NCI-H128 (cell line): ENCODE data around the gene QDPR.
"Not testable (repeated sequence)": the region's sequence is repeated elsewhere in the genome, so short reads cannot be mapped to it uniquely, and the experiment has no call there.

Experiments used
- DNase-seq: peaks from one replicate; lab custom pipeline; 2025; ENCODE audit not compliant: unreplicated experiment; lab: John Stamatoyannopoulos, UW

QDPR gene

GRCh38 chr4:17511950-17512795 lies at the start of gene QDPR:
Gene QDPR, minus strand, starts transcription at chr4:17512090. Its CDS starts 36 bp downstream, at chr4:17512054.
- no peak for DNase-seq

DNA sequence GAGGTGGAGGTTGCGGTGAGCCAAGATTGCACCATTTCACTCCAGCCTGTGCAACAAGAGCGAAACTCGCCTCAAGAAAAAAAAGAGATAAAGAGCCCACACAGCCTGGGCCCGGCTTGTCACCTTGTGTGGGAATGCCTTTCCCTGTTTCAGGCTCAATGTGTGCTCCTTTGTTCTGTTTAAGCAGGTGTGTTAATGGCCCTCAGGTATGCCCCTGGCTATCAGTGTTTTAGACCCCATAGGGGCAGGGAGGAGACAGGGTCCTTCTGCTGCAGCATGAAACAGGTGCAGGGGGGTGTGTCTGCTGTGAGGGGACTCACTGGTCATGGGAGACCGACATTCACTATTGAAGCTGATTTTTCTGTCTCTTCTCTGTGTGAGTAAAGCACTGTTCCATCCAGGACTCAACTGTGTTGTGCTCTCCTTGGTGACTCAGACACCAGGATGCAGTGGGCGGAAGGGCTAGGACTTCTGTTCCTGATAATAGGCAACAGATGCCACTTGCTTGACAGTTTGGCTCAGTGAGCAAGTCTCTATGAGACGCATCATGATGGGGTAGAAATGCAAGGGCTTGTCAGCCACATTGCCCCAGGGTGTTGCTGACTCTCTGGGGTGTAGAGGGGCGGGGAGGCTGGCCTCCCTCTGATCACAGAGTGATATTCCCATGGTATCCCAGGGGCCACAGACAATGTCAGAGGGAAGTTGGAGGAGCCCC lies 49.5 kb upstream of the QDPR start:
- no peak for DNase-seq

- DNase-seq: no peak
Observed at GRCh38 chr4:17560065-17560673, 48.3 kb upstream of the QDPR start.

DNA sequence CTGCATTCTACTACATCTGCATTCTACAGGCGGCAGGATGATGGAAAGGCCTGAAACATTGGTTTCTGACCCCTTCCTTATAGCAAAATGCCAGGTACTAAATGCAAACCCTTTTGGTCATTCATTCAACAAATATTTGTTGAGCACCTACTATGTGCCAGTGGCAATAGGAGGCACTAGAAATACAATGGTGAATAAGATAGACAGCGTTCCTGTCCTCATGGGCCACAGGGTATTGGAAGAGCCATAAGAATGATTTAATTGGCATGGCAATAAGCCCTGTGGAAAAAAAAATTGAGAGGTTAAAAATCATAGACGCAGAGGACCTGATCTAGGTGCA lies 47.8 kb upstream of the QDPR start:
- no peak for DNase-seq

DNA sequence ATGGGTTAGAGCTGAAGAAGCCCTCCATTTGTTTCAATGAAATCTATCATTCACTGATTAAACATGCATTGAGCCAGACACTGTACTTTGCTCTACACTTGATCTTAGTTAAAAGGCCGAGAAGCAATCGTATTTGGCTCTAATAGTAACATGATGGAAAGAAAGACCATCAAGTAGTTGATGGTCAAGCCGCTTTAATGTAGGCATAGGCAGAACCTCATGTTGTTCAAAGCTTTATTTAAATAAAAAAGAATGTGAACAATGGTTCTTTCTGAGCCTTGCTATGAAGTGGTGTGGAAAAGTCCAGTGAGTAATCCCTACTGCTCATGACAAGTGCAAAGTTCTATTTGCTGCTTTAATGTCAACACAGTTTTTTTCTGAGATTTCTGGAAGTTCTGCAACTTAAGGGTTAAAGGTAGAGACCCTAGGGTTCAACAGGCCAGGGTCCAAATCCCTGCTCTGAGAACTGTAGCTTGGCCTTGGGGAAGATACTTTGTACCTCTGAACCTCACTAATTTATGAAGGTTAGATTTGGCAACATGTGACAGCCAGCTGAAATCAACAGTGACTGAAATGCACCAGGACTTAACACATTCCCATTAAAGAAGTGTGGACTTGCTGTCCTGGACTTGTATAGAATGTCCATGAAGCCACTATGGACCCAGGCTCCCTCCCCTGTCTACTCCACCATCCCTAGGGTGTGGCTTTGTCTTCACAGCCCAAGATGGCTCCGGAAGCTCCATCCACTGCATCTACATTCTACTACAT lies 47.2 kb upstream of the QDPR start:
- no peak for DNase-seq

- DNase-seq: no peak
Observed at GRCh38 chr4:17557880-17558279, 46.0 kb upstream of the QDPR start.

GRCh38 chr4:17556498-17556897 lies 44.6 kb upstream of the QDPR start:
- no peak for DNase-seq

GRCh38 chr4:17554568-17554967 lies 42.7 kb upstream of the QDPR start:
- DNase-seq: no peak

DNA sequence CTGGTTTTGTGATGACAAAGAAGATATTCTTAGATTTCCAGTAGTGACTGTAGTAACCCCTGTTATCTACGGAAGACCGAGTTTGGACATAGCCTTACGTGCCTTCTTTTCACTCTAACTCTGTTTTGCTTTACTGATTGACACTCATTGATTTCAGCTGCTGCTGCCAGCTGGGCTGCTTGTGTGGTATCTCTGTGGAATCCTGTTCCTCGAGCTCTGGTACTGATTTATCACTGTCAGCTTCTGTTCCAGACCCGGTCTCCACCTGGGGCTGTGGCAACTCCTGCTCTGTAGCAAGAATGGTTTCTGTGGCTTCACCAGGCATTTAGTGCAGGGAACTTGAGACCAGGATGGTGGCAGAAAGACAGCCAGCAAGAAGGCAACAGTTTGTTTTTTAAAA lies 40.5 kb upstream of the QDPR start:
- DNase-seq: no peak

DNA sequence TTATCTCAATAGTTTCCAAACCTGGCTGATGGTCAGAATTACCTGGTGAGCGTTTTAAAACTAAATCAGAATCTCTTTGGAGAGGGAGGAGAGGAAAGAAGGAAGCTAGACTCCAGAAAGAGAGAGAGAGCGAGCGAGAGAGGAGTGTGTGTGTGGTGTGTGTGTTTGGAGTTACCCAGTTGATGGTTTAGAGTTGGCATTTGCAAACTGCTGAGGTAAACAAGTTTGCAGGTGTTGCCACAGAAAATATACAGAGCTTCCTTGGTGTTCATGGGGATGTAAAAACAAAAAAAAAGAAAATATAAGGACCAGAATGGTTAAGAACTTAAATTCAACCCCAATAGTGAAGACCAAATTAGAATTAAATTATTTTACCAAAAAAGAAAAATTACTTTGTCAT lies 38.7 kb upstream of the QDPR start:
- no peak for DNase-seq

- DNase-seq: no peak
Observed at GRCh38 chr4:17546678-17547077, 34.8 kb upstream of the QDPR start.

DNA sequence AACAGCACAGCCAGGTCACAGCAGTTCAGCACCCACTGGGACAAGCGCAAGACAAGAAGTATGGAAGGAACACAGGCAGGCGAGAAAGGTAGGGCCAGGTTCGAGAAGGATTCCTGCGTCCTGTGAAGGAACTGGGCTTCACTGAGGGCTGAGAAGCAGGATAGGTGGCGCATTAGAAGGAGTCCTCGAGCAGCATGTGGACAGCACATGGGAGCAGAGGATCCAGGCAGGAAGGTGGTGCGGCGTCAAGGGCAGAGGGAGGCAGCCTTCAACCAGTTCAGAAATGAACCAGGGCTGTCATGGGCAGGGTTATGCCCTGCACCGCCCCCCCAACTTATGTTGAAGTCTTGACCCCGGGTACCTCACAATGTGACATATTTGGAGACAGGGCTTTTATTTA lies 34.3 kb upstream of the QDPR start:
- no peak for DNase-seq

GRCh38 chr4:17545374-17546140 lies 33.7 kb upstream of the QDPR start:
- DNase-seq: no peak

DNA sequence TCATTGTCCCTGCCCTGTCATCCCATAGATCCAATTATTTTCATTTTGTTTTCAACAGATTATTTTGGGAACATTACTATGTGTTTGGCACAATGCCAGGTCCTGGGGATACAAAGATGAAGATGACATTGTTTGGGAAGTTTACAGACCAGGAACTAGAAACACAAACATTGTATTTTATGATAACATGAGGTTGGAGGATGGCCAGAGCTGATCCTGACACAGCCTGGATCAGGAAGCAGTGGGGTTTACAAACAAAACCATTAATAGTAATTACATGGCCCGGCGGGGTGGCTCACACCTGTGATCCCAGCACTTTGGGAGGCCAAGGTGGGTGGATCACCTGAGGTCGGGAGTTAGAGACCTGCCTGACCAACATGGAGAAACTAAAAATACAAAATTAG lies 32.9 kb upstream of the QDPR start:
- DNase-seq: no peak

GRCh38 chr4:17544205-17544604 lies 32.3 kb upstream of the QDPR start:
- no peak for DNase-seq

DNA sequence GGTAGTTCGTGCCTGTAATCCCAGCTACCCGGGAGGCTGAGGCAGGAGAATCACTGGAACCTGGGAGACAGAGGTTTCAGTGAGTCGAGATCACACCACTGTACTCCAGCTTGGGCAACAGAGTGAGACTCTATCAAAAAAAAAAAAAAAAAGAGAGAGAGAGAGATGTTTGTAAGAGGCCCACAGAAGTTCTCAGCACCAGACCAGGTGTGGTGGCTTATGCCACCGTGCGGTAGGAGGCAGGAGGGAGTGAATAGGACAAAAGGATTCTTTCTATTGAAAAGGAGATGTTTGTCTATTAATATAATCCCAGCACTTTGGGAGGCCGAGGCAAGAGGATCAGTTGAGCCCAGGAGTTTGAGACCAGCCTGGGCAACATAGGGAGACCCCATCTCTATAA lies 25.2 kb upstream of the QDPR start:
- DNase-seq: not testable (repeated sequence)

DNA sequence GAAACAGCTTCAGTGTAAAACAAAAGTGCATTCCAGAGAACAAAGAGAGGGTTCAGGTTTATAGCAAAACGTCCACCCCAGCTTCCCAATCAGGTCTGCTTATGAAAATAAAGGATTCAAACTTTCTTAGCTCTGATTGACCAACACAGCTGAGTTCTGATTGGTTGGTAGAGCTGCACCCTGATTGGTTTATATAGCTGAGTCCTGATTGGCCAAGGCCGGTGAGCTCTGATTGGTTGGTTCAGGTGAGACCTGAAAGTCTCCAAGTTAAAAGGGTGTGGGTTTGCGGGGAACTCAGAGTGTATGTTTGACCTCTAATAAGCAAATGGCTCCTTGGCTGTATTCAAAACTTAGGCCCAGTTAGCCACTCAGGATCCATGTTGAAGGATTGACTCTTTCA lies 24.0 kb upstream of the QDPR start:
- DNase-seq: no peak

- no peak for DNase-seq
Observed at GRCh38 chr4:17535242-17535641, 23.4 kb upstream of the QDPR start.

- DNase-seq: no peak
Observed at GRCh38 chr4:17534705-17535104, 22.8 kb upstream of the QDPR start.

DNA sequence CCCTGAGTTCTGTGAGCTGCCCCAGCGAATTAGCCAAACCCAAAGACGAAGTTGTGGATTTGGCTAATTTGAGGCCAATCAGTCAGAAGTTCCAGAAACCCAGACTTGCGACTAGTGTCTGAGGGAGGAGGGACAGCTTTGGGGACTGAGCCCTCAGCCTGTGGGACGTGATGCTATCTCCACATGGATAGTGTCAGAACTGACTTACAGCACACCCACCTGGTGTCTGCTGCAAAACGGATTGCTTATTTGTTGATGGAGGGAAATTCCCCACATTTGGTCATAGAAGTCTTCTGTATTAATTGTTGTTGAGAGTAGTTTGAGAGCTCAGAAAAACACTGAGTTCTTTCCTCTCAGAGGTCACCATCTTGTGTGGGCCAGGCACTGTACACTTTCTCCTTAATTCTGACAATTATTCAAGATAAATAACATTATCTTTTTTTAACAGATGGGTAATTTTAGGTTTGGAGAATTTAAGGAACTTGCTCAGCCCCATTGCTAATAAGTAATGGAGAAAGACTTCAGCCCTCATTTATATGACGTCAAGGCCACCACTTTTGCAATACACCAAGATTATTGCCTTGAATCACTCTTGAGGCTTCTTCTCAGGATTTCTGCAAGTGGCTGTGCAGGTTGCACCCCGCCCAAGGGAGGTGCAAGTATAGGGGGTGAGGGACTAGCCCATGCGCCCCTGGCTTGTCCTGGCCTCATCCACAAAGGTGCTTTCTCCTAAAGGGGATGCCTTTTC lies 19.8 kb upstream of the QDPR start:
- no peak for DNase-seq
